Colonic mucosa (tissue), 4 donors: ENCODE measurements around the gene GBF1. TPM values are rescaled to one million over a fixed set of nuclear protein-coding genes. Genes with fewer than 3 reads are reported as not detected.

Experiments used
- DNase-seq: peaks from one replicate; pipeline ENCODE4 v3.0.0-alpha.2; 2020
- H3K27ac ChIP-seq: fragments of 200-600 bp; one replicate; pipeline ENCODE4 v1.8.0; 2021
- H3K27me3 ChIP-seq: fragments of 200-600 bp; one replicate; pipeline ENCODE4 v1.8.0; 2021
- H3K36me3 ChIP-seq: fragments of 200-600 bp; one replicate; pipeline ENCODE4 v1.8.0; 2021
- H3K4me1 ChIP-seq: fragments of 200-600 bp; one replicate; pipeline ENCODE4 v1.8.0; 2021; ENCODE audit warnings: mild to moderate bottlenecking
- H3K4me3 ChIP-seq: fragments of 200-600 bp; one replicate; pipeline ENCODE4 v1.8.0; 2021
- H3K9ac ChIP-seq, 2 donors: one replicate each; pipeline ENCODE4 v1.7.0; 2013; ENCODE audit warnings: control low read depth in 2 of 2, low read depth in 2 of 2, low read length in 2 of 2
- H3K9me3 ChIP-seq: fragments of 200-600 bp; one replicate; pipeline ENCODE4 v1.8.0; 2021
- CTCF ChIP-seq: fragments of 200-600 bp; IDR thresholded peaks from one replicate; pipeline ENCODE4 v1.8.0; 2022; ENCODE audit warnings: antibody characterized with exemption, mild to moderate bottlenecking
- intact Hi-C: fragments of 100-400 bp; cut with DNase I; formaldehyde crosslinking; loops from one replicate; pipeline ENCODE4 v1.14.1; 2022
- total RNA-seq, 2 donors: library from RNA; stranded (reverse); fragmentation: NEBNext Ultra II Directional in 1 of 2; extraction: Animal tissue kit (Norgen Biotek cat#: 25700) in 1 of 2; gene quantifications; one replicate each; pipeline ENCODE4 v1.2.1, GENCODE V29; 2021
- donor health status: healthy.
- donor health status: DM: no; HTN: no; CAD: no.
- donor health status: DM: no; HTN: no; CAD: no.

GBF1 gene
- total RNA-seq, 2 donors from 2014 or later = 59.8 to 73.4 TPM

GRCh38 chr10:102420714-102421506 is 175.6 kb downstream of the GBF1 start, which contains the start of gene FBXL15:
FBXL15 (plus strand) TSS chr10:102420836; CDS start chr10:102421130, 294 bp downstream.
- TF ChIP-seq CTCF = no peak
- peak within 1 kb of the TSS; percentile 71 for H3K4me3 ChIP-seq
- H3K36me3 ChIP-seq = no peaks in the 10 kb centered on the region
- H3K9ac ChIP-seq = peak within 1 kb of the TSS; percentile 88 to 95
- H3K9me3 ChIP-seq = no peaks in the 10 kb centered on the region
- peaks cover 15% of the 10 kb centered on the region for H3K4me1 ChIP-seq
- peak; percentile 97 for DNase-seq
- intact Hi-C loops = loop anchor here (5.0 kb wide), 1 partner anchor 61 kb away; no protein-coding TSS in a partner anchor
- peak within 1 kb of the TSS; percentile 88 for H3K27ac ChIP-seq
- H3K27me3 ChIP-seq = no peaks in the 10 kb centered on the region

GRCh38 chr10:102421507-102421756 is 176.1 kb downstream of the GBF1 start:
- intact Hi-C loops = loop anchor here (5.0 kb wide), 1 partner anchor 61 kb away; no protein-coding TSS in a partner anchor
- no peak for DNase-seq
- H3K27me3 ChIP-seq = no peaks in the 10 kb centered on the region
- H3K4me1 ChIP-seq = peaks cover 15% of the 10 kb centered on the region
- TF ChIP-seq CTCF = no peak
- no peaks in the 10 kb centered on the region for H3K36me3 ChIP-seq
- peak overlapping the region; percentile 88 to 95 for H3K9ac ChIP-seq
- peak overlapping the region; percentile 88 for H3K27ac ChIP-seq
- H3K4me3 ChIP-seq = peak overlapping the region; percentile 71
- no peaks in the 10 kb centered on the region for H3K9me3 ChIP-seq

- peak; percentile 67 for DNase-seq
- H3K36me3 ChIP-seq = no peaks in the 10 kb centered on the region
These were observed 176.6 kb downstream of the GBF1 start for GRCh38 chr10:102421757-102422512.

GRCh38 chr10:102422545-102423129 is 177.3 kb downstream of the GBF1 start:
- intact Hi-C loops = loop anchor here (5.0 kb wide), 1 partner anchor 60 kb away; no protein-coding TSS in a partner anchor
- Histone ChIP-seq H3K9me3 (no peaks in the 10 kb centered on the region), H3K4me1 (peaks cover 15% of the 10 kb centered on the region), H3K27ac (peak overlapping the region; percentile 88), H3K27me3 (no peaks in the 10 kb centered on the region), H3K4me3 (peak overlapping the region; percentile 71), H3K36me3 (no peaks in the 10 kb centered on the region), H3K9ac (peak overlapping the region; percentile 88 to 95)
- DNase-seq = peak; percentile 93
- peak; percentile 85 for TF ChIP-seq CTCF

More at GRCh38 chr10:102421757-102422512, 176.6 kb downstream of the GBF1 start:
- H3K27ac ChIP-seq = peak overlapping the region; percentile 88
- H3K9me3 ChIP-seq = no peaks in the 10 kb centered on the region
- intact Hi-C loops = loop anchor here (5.0 kb wide), 1 partner anchor 60 kb away; no protein-coding TSS in a partner anchor
- TF ChIP-seq CTCF = no peak
- H3K4me3 ChIP-seq = peak overlapping the region; percentile 71
- no peaks in the 10 kb centered on the region for H3K27me3 ChIP-seq
- H3K4me1 ChIP-seq = peaks cover 15% of the 10 kb centered on the region
- H3K9ac ChIP-seq = peak overlapping the region; percentile 88 to 95

GRCh38 chr10:102423372-102423968 is 178.1 kb downstream of the GBF1 start:
- H3K4me1 ChIP-seq = peaks cover 15% of the 10 kb centered on the region
- TF ChIP-seq CTCF = no peak
- no peaks in the 10 kb centered on the region for H3K9me3 ChIP-seq
- H3K27ac ChIP-seq = no peak overlapping the region
- H3K4me3 ChIP-seq = no peak overlapping the region
- no peaks in the 10 kb centered on the region for H3K27me3 ChIP-seq
- DNase-seq = no peak
- H3K36me3 ChIP-seq = no peaks in the 10 kb centered on the region
- intact Hi-C loops = loop anchor here (5.0 kb wide), 1 partner anchor 59 kb away; no protein-coding TSS in a partner anchor
- no peak overlapping the region for H3K9ac ChIP-seq
